ENCODE data around the gene VPS37D. TPM values are rescaled to one million over a fixed set of nuclear protein-coding genes. Genes with fewer than 3 reads are reported as not detected.
"Not testable (repeated sequence)": the region's sequence is repeated elsewhere in the genome, so short reads cannot be mapped to it uniquely, and the experiment has no call there.

Gene VPS37D
- polyA plus RNA-seq, 1 donor from 2014 or later, result 52.7 TPM

DNA sequence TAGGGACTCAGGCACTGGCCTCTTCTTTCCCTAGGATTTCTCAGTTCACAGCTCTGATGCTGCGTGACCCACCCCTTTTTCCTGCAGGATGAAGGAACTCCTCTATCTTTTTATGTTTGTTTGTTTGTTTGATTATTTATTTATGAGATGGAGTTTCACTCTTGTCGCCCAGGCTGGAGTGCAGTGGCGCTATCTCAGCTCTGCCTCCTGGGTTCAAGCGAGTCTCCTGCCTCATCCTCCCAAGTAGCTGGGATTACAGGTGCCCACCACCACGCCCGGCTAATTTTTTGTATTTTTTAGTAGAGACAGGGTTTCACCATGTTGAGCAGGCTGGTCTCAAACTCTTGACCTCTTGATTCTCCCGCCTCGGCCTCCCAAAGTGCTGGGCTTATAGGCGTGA, 52.8 kb downstream of the VPS37D start:
- H3K79me2 ChIP-seq (replicated peaks; ENCODE audit: insufficient read depth, low read length), result peaks cover 10% of the 10 kb centered on the region
- H4K20me1 ChIP-seq (ENCODE audit: insufficient read depth); H3K36me3 ChIP-seq (ENCODE audit: insufficient read depth, low read length); H2AFZ ChIP-seq (ENCODE audit: low read depth, low read length); H3K27me3 ChIP-seq (ENCODE audit: insufficient read depth, low read depth, low read length); H3K9me3 ChIP-seq (ENCODE audit: low read length); H3K9me2 ChIP-seq (ENCODE audit: insufficient read depth, low read length); H3K27ac ChIP-seq (ENCODE audit: low read length); H3F3A ChIP-seq (ENCODE audit: insufficient read depth, low read length, poor library complexity, severe bottlenecking); H3K4me3 ChIP-seq (ENCODE audit: low read length); H3K9ac ChIP-seq (ENCODE audit: low read length); H3K4me2 ChIP-seq (ENCODE audit: low read length): not testable (repeated sequence)

DNA sequence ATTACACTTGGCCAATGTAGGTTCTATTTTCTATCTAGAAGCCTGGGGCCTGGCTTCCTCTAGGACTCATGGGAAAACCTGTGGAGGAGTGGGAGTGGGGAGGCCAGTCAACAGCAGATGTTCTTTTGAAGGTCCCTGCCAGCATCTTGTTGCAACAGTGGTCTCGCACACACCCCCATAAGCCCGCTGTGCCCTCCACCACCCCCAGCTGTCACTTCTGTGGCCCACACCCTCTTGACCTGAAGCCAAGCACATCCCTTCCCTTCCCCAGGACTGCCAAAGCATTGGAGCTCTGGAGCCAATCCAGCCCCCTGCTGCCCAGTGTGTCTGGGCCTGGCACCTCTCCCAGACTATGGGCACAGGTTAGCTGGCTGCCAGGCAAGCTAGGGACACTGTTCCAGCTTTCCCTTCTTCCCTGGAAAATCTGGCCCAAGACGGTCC, 53.8 kb downstream of the VPS37D start:
- Histone ChIP-seq H3K27me3 (ENCODE audit: insufficient read depth, low read depth, low read length) (peaks cover 5% of the 10 kb centered on the region), H2AFZ (ENCODE audit: low read depth, low read length) (no peak overlapping the region), H3K27ac (ENCODE audit: low read length) (no peak overlapping the region), H3K9me2 (ENCODE audit: insufficient read depth, low read length) (no peaks in the 10 kb centered on the region), H3K79me2 (replicated peaks; ENCODE audit: insufficient read depth, low read length) (peaks cover 10% of the 10 kb centered on the region), H3K4me2 (ENCODE audit: low read length) (no peak overlapping the region), H3K9me3 (ENCODE audit: low read length) (no peaks in the 10 kb centered on the region), H3K4me3 (ENCODE audit: low read length) (no peak overlapping the region), H3F3A (ENCODE audit: insufficient read depth, low read length, poor library complexity, severe bottlenecking) (no peaks in the 10 kb centered on the region), H4K20me1 (ENCODE audit: insufficient read depth) (no peaks in the 10 kb centered on the region), H3K9ac (ENCODE audit: low read length) (no peak overlapping the region), H3K36me3 (ENCODE audit: insufficient read depth, low read length) (no peaks in the 10 kb centered on the region)
- TF ChIP-seq EP300 (conservative IDR thresholded peaks at IDR 0.05; ENCODE audit: poor library complexity, severe bottlenecking) (no peak), MXI1 (conservative IDR thresholded peaks at IDR 0.05; ENCODE audit: poor library complexity, severe bottlenecking) (no peak), RAD21 (conservative IDR thresholded peaks at IDR 0.05) (no peak), TAF1 (IDR thresholded peaks at IDR 0.05; ENCODE audit: low read depth) (no peak), SMC3 (conservative IDR thresholded peaks at IDR 0.05; ENCODE audit: poor library complexity) (no peak), POLR2AphosphoS5 (IDR thresholded peaks at IDR 0.05) (no peak), EZH2 (IDR thresholded peaks at IDR 0.05; ENCODE audit: borderline replicate concordance, insufficient read depth, low read length, poor library complexity, severe bottlenecking) (no peak)
- TF ChIP-seq, protein P1, sequence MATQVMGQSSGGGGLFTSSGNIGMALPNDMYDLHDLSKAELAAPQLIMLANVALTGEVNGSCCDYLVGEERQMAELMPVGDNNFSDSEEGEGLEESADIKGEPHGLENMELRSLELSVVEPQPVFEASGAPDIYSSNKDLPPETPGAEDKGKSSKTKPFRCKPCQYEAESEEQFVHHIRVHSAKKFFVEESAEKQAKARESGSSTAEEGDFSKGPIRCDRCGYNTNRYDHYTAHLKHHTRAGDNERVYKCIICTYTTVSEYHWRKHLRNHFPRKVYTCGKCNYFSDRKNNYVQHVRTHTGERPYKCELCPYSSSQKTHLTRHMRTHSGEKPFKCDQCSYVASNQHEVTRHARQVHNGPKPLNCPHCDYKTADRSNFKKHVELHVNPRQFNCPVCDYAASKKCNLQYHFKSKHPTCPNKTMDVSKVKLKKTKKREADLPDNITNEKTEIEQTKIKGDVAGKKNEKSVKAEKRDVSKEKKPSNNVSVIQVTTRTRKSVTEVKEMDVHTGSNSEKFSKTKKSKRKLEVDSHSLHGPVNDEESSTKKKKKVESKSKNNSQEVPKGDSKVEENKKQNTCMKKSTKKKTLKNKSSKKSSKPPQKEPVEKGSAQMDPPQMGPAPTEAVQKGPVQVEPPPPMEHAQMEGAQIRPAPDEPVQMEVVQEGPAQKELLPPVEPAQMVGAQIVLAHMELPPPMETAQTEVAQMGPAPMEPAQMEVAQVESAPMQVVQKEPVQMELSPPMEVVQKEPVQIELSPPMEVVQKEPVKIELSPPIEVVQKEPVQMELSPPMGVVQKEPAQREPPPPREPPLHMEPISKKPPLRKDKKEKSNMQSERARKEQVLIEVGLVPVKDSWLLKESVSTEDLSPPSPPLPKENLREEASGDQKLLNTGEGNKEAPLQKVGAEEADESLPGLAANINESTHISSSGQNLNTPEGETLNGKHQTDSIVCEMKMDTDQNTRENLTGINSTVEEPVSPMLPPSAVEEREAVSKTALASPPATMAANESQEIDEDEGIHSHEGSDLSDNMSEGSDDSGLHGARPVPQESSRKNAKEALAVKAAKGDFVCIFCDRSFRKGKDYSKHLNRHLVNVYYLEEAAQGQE (IDR thresholded peaks at IDR 0.05; ENCODE audit: borderline replicate concordance), result no peak
- TF ChIP-seq, protein P2, sequence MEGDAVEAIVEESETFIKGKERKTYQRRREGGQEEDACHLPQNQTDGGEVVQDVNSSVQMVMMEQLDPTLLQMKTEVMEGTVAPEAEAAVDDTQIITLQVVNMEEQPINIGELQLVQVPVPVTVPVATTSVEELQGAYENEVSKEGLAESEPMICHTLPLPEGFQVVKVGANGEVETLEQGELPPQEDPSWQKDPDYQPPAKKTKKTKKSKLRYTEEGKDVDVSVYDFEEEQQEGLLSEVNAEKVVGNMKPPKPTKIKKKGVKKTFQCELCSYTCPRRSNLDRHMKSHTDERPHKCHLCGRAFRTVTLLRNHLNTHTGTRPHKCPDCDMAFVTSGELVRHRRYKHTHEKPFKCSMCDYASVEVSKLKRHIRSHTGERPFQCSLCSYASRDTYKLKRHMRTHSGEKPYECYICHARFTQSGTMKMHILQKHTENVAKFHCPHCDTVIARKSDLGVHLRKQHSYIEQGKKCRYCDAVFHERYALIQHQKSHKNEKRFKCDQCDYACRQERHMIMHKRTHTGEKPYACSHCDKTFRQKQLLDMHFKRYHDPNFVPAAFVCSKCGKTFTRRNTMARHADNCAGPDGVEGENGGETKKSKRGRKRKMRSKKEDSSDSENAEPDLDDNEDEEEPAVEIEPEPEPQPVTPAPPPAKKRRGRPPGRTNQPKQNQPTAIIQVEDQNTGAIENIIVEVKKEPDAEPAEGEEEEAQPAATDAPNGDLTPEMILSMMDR (IDR thresholded peaks at IDR 0.05; ENCODE audit: poor library complexity, severe bottlenecking), result no peak

Small RNA genes within 50 kb of the gene (small RNA-seq; reads per million reads assigned to genes)
- 0.10 to 0.33 (median 0.16) reads per million in 3 experiments for gene MIR4284

Other genes with a start within 250 kb of the VPS37D start
- 1.0 and 2.9 TPM in 2 replicates for gene FZD9, start 234.1 kb upstream of the VPS37D start, polyA plus RNA-seq
- gene BAZ1B, start 145.5 kb upstream of the VPS37D start, polyA plus RNA-seq, result 33.4 and 35.0 TPM in 2 replicates
- gene BCL7B, start 110.1 kb upstream of the VPS37D start, polyA plus RNA-seq, result 23.6 and 27.3 TPM in 2 replicates
- 38.6 and 53.5 TPM in 2 replicates for gene TBL2, start 89.3 kb upstream of the VPS37D start, polyA plus RNA-seq
- gene MLXIPL, start 43.3 kb upstream of the VPS37D start, polyA plus RNA-seq, result 1.8 TPM in 1 of 2 replicates, not detected in the other
- gene DNAJC30, start 15.6 kb downstream of the VPS37D start, polyA plus RNA-seq, result 1.1 and 1.3 TPM in 2 replicates
- 75.9 and 82.9 TPM in 2 replicates for gene BUD23, start 15.8 kb downstream of the VPS37D start, polyA plus RNA-seq
- gene STX1A, start 51.8 kb downstream of the VPS37D start, polyA plus RNA-seq, result 123 and 144 TPM in 2 replicates
- 12.8 and 26.0 TPM in 2 replicates for gene ABHD11, start 71.0 kb downstream of the VPS37D start, polyA plus RNA-seq
- not detected in 2 replicates for gene CLDN3, start 102.4 kb downstream of the VPS37D start, polyA plus RNA-seq
- 0.09 TPM in 1 of 2 replicates, not detected in the other for gene CLDN4, start 163.2 kb downstream of the VPS37D start, polyA plus RNA-seq
- 1.8 and 2.4 TPM in 2 replicates for gene METTL27, start 174.7 kb downstream of the VPS37D start, polyA plus RNA-seq
- gene TMEM270, start 193.3 kb downstream of the VPS37D start, polyA plus RNA-seq, result not detected in 2 replicates